Measurements from ENCODE around the gene PIP5K1A.
"Not testable (repeated sequence)": the region's sequence is repeated elsewhere in the genome, so short reads cannot be mapped to it uniquely, and the experiment has no call there.

The PIP5K1A gene

DNA sequence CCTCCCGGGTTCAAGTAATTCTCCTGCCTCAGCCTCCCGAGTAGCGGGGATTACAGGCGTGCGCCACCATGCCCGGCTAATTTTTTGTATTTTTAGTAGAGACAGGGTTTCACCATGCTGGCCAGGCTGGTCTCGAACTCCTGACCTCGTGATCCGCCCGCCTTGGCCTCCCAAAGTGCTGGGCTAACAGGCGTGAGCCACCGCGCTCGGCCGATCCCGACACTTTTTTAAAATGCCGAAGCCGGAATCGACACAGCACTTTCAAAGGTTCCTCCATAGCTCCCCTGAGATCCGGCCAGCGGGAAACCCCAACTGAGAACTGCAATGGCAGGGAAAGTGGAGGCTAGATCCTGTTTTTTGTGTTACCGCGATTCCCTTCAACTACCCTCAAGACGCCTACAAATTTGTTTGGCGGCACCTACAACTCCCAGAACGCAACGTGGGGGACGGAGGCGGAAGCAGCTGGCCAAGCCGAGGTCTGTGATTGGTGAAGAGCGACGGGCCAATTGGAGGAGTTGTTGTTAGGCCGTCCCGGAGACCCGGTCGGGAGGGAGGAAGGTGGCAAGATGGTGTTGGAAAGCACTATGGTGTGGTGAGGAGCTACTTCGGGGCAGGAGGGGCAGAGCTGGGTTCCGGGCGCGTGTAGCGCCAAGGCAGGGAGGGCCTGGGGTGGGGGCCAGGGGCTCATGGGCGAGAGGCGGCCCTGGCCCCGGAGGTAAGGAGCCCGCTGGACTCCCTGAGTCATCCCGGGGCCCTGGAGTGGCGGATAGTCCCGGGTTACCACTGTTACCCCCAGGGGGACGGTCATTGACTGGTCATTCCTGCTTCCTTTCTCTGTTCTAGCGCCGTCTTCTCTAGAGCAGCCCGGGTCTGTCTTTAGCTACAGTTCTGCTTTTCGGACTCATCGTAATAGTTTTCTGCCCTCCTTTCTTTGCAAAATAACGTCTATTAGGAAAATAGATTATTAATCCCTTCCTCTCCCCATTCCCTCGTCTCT is 56.2 kb downstream of the PIP5K1A start, which contains the start of gene PSMD4:
TSS of gene PSMD4 (plus strand) at position 518 of the 997 bp plus-strand sequence. CDS start at position 567, 49 bp downstream.
- peak; percentile 79 for DNase-seq (ENCODE audit: low read depth, low spot score)

DNA sequence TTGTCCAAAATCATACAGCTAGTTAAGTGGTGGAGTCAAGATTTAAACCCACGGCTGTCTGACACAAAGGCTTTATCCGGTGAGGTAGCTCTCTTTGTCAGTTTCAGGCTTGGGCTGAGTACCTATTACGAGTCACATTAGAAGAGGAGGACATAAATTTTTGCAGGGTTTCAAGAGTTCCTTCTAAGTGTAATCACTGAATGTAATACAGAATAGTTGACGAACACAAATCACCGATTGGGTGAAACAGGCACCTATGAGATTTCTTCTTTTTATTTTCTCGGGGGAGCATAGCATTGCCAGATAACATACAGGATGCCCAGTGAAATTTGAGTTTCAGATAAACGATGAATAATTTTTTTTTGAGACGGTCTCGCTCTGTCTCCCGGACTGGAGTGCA is 57.0 kb downstream of the PIP5K1A start:
- no peak for DNase-seq (ENCODE audit: low read depth, low spot score)

DNA sequence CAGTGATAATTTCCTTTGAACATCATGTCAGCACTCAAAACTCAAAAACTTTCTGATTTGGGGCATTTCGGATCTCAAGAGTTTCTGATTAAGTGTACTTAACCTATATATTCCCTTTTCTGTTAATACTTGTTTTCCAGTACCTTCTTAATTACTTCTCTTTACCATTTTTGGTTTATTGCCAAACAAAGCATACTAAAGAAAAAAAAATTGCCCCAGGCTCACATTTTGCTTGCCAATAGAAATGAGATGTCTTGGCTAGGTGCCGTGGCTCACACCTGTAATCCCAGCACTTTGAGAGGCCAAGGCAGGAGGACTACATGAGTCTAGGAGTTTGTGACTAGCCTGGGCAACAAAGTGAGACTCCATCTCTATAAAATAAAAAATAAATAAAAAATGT is 61.0 kb downstream of the PIP5K1A start:
- DNase-seq (ENCODE audit: low read depth, low spot score) = no peak

DNA sequence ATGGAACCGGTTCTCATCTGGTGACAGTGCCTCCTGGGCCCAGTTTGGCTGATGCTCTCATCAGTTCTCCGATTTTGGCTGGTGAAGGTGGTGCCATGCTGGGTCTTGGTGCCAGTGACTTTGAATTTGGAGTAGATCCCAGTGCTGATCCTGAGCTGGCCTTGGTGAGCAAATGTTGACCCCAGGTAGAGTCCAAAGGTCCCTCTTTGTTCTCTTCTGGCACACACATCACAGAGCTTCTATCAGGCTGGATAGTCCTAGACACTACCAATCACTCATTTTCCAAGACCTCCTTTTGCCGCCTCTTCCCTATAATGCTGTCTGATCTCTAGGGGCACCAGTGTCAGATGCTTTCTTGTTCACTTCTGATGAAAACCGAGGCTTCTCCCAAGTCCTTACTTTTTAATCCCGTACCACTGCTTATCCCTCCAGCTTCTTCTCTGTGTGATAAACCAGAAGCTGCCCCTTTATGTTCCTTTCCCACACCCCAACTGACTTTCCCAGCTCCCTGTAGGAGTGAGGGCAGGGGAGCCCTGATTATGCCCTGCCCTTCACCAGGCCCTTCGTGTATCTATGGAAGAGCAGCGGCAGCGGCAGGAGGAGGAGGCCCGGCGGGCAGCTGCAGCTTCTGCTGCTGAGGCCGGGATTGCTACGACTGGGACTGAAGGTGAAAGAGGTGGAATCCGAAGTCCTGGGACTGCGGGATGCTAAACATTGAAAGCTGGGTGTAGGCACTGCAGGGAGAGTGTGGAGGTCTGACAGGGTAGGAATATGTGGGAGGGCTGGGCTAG is 67.3 kb downstream of the PIP5K1A start:
- no peak for DNase-seq (ENCODE audit: low read depth, low spot score)

DNA sequence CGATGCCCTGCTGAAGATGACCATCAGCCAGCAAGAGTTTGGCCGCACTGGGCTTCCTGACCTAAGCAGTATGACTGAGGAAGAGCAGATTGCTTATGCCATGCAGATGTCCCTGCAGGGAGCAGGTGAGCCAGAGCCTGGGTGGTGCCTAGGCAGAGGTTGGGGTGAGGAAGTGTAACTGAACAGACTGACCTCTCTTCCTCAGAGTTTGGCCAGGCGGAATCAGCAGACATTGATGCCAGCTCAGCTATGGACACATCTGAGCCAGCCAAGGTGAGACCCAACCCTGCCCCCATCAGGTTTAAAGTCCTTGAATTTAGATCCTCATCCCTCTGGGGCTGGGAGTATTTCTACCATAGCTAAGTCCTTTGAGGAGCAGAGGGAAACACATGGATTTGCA is 68.0 kb downstream of the PIP5K1A start:
- no peak for DNase-seq (ENCODE audit: low read depth, low spot score)

DNA sequence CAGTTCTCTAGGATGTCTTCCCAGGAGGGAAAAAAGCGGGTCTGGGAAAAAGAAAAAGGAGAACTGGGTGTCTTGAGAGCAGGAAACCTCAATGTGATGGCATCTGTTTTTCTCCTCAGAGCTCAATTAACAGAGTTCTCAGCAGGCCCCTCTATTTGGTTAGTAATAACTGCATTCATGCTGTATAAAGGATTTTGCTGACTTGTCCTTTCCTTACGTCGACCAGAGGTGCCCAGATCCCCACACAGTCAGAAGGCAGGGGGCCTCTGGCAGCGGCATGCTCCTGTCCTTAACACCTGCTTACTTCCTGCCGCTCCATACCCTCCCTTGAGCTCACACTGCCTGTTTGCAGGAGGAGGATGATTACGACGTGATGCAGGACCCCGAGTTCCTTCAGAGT is 68.5 kb downstream of the PIP5K1A start:
- DNase-seq (ENCODE audit: low read depth, low spot score) = no peak

DNA sequence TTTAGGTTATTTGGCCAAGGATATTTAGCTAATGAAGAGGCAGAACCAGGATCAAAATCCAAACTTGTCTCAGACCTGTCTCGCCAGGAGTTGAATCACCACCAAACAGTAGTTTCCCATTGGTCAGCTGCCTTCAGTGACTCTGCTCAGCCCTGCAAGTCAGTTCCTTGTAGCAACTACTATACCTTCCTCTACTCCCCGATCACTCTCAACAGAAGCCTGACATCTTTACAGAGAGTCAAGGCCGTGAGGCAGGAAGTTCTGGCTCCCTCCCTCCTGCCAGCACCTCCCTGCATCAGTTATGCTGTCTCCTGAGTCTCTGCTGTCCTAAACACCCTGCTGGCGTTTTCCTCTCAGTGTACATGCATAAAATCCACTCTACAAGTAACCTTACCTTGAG is 69.4 kb downstream of the PIP5K1A start:
- DNase-seq (ENCODE audit: low read depth, low spot score) = no peak

DNA sequence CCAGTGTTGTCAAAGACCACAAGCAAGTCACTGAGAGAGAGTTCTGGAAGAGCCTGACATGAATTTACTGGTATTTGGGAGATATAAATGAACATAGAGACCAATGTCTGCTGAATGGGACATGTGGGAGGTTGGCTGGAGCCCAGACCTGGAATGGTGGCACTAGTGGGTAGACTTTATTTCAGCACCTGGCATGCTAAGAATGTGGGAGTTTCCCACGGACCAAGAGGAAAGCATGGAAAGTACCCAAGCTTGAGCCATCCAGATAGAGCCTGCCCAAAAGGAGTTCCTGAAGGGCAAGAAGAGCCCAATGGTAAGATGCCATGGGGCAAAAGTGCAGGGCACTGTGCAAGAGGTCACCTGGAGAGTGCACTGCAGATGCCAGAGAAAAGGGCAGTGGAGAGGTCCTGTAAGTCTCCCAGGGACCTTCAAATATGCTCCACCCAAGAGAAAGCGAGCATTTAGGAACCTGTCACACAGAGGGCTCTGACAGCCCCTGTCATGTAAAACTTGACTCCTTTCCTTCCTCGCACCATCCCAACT is 75.6 kb downstream of the PIP5K1A start:
- DNase-seq (ENCODE audit: low read depth, low spot score) = no peak

DNA sequence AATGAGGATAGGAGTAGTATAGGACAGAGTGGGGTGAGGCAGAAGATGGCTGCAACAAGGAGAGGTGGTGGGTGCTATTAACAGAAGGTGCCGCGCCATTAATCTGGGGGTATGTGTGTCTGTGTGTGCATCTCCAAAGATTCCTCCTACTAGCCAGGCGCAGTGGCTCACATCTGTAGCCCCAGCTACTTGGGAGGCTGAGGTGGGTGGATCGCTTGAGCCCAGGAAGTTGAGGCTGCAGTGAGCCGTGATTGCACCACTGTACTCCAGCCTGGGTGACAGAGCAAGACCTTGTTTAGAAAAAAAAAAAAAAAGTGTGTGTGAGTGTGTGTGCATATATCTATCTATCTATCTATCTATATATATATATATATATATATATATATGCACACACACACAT is 77.0 kb downstream of the PIP5K1A start:
- DNase-seq (ENCODE audit: low read depth, low spot score) = not testable (repeated sequence)

DNA sequence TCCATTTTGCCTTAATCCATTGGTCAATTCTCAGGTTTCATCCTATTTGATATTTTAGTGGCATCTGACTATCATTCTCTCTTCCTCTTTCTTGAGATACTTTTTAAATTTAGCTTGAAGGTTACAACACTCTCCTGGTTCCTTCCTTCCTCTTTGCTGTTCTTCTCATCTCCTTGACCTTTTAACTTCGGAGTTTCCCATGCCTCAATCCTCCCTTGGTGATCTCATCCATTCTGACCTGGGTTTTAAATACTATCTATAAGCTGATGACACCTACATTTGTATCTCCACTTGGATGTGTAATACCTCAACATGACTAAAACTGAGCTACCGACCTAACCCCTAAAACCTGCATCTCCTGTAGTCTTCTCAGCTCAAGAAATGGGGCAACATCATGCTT is 78.9 kb downstream of the PIP5K1A start:
- DNase-seq (ENCODE audit: low read depth, low spot score) = no peak

DNA sequence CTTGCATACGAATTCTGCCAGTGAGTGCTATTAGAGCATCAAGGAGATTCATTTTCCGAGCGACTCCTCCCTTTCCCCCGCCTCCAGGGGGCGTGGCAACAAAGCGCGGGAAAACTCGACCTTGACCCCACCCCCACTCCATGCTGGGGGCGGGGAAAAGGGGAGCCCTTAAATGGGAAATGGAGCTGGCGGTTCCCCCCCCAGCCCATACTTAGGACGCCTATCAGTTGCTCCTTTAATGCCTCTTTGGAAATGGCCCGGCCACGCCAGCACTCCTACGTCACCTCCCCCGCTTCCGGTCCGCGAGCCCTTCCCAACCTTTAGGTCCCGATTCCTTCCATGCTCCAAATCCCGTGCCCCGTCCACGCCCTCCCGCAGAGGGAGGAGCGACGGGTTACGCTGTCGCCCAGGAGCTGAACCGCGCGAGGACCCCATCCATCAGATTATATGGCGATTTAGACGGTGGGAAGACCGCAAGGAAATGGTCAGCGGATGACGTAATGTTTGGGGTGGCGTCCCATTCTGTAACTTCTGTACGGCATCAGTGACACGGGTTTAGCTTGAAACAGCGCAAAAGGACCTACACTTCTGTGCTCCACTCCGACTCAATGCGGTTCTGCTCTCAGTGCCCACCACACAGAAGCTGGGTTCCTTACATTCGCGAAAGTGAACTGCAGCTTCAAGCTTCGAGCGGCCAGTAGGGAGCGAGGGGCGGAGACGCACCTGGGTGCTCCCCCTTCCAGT is 83.0 kb downstream of the PIP5K1A start:
- peak; percentile 90 for DNase-seq (ENCODE audit: low read depth, low spot score)

DNA sequence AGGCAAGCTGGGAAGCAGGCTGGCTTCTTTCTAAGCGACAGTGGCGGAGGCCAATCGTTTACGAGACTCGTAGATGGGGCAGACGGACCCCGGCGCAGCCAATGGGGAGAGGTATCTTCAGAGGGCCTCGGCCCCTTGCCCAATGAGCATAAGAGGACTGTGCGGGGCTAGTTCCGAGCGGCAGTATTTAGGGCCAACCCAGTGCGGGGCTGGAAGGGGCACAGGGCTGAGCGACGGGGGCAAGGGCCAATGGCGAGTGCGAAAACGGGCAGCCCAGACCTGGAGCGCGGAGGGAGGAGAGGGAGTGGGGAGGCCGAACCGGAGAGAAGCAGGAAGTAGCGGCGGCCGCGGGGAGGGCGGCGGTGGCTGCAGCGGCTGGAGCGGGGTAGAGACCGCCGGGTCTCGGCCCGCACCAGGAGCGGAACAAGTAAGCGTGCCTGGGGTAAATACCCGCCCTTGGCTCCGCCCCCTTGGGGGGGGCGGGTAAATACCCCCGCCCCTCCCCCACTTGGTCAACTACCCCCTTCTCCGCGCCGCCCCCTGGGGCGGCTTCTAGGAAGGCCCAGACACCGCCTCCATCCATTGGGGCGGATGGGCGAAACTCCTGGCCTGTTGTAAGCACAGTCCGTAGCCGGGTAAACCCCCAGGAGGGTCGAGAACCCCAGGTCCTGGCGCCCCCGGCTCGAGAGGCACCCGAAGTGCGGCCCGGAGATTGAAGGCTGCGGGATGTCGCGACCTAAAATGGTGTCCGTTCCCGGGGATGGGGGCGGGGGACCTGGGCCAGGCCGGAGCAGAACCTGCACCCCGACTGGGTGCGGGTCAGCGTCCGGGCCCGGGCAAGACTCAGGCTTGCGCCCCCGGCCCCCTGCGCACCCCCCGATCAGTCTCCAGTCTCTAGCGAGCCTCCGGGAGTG is 83.9 kb downstream of the PIP5K1A start, which contains the start of gene ZNF687:
TSS of gene ZNF687 (plus strand) at position 331 of the 914 bp plus-strand sequence. CDS start 3,993 bp downstream, outside the sequence.
- DNase-seq (ENCODE audit: low read depth, low spot score) = peak; percentile 97

DNA sequence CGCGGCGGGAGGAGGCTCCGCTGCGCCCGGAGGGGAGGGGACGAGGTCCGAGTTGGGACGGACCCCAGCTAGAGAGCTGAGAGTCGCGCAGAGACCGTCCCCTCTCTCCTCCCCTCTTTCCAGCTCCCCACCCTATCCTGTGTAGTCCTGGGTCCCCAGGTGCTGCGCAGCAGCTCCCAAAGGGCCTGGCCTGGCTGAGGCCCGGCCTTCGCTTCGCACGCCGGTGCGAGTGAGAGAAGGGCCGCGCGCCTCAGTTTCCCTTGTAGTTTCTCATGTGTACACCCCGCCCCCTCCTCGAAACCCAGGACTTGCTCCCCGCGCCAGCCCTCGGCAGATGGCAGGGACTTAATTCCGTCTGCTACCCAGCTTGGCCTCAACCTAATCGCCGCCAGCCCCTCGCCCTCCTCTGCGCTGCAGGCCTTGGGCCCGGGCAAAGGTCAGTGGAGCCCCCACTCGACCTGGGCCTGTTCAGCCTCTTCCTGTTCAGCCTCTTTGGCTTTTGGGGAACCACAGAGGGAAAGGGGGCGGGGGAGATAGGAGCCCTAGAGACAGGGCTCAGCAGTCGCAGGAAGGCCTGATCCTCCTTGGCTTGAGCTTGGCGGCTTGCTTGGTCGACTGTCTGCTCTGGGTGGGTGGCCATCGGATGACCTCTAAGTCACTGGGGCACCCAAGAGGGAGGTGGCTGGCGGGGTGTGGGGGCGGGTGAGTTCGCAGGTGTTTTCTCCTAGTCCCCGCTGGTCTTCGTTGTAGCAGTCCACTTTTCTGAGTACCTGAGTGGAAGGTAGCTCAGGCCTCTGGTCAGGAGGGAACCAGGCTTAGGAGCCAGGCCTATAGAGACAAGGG is 84.8 kb downstream of the PIP5K1A start:
- DNase-seq (ENCODE audit: low read depth, low spot score) = no peak

DNA sequence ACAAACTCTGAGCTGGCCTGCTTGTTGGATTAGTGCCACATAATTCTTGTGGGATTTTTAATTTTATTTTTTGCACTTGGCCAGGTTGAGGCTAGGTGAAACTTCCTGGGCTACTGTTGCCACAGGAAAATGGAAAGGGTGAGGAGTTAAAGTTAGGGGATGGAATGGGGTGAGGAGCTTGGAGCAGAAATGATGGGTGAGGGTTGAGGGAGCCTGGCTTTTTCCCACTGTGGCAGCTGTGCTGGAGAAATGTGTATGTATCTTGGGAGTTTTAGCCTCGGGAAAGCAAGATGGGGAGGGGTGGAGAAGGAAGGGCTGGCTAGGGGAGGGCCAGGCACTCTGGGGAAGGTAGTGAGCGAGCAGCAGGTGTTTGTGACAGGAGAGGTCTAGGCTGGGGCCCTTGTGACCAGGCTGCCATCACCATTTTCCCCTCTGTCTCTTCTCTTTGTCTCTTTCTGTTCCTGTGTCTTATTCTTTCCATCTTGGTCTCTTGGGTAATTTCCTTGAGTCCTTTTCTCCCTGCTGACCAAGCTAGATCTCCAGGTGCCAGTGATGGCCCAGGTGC is 85.7 kb downstream of the PIP5K1A start:
- no peak for DNase-seq (ENCODE audit: low read depth, low spot score)

DNA sequence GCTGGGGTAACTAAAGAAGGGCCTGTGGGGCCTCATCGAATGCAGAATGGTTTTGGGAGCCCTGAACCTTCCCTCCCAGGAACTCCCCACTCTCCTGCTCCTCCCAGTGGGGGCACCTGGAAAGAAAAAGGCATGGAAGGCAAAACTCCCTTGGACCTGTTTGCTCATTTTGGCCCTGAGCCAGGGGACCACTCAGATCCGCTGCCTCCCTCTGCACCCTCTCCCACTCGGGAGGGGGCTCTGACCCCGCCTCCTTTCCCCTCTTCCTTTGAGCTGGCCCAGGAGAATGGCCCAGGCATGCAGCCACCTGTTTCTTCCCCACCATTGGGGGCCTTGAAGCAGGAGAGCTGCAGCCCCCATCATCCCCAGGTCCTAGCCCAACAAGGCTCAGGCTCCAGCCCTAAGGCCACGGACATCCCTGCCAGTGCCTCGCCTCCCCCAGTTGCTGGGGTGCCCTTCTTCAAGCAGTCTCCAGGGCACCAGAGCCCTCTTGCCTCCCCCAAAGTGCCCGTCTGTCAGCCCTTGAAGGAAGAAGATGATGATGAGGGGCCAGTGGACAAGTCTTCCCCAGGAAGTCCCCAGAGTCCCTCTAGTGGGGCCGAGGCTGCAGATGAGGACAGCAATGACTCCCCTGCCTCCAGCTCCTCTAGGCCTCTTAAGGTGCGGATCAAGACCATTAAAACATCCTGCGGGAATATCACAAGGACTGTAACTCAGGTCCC is 88.4 kb downstream of the PIP5K1A start:
- DNase-seq (ENCODE audit: low read depth, low spot score) = no peak

DNA sequence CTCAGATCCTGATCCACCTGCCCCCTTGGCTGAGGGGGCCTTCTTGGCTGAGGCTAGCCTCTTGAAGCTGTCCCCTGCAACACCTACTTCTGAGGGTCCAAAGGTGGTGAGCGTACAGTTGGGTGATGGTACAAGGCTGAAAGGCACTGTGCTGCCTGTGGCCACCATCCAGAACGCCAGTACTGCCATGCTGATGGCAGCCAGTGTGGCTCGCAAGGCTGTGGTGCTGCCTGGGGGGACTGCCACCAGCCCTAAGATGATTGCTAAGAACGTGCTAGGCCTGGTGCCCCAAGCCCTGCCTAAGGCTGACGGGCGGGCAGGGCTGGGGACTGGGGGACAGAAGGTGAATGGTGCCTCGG is 89.0 kb downstream of the PIP5K1A start:
- DNase-seq (ENCODE audit: low read depth, low spot score) = no peak

DNA sequence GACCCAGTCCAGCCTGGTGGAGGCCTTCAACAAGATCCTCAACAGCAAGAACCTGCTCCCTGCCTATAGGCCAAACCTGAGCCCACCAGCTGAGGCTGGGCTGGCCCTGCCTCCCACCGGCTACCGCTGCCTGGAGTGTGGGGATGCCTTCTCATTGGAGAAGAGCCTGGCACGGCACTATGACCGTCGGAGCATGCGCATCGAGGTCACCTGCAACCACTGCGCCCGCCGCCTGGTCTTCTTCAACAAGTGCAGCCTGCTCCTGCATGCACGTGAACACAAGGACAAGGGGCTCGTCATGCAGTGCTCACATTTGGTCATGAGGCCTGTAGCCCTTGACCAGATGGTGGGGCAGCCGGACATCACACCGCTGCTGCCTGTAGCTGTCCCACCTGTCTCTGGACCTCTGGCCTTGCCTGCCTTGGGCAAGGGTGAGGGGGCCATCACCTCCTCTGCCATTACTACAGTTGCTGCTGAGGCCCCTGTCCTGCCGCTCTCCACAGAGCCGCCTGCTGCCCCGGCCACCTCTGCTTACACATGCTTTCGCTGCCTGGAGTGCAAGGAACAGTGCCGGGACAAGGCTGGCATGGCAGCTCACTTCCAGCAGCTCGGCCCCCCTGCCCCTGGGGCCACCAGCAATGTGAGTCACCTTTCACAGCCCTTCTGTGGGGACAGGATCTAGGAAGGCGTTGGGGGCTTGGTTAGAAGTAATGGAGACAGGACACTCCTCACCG is 89.6 kb downstream of the PIP5K1A start:
- DNase-seq (ENCODE audit: low read depth, low spot score) = no peak

DNA sequence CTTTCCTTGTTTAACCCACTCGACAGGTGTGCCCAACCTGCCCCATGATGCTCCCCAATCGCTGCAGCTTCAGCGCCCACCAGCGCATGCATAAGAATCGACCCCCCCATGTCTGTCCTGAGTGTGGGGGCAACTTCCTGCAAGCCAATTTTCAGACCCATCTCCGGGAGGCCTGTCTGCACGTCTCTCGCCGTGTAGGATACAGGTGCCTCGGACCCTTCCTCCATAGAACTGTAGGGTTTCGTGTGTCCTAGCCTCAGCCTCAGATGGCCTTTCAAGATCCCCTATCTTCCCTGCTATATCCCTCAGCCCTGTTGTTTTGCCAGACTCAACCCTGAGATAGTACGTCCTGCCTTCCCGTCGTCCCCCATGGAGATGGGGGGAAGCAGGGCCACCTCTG is 90.2 kb downstream of the PIP5K1A start:
- DNase-seq (ENCODE audit: low read depth, low spot score) = no peak

All from activated naive CD8-positive, alpha-beta T cell treated with anti-CD3 and anti-CD28 coated beads, Interleukin-2, amount 50 U/mL, for 16 hours (primary cell).